ENCODE results near the gene TRNT1.

The TRNT1 gene

DNA sequence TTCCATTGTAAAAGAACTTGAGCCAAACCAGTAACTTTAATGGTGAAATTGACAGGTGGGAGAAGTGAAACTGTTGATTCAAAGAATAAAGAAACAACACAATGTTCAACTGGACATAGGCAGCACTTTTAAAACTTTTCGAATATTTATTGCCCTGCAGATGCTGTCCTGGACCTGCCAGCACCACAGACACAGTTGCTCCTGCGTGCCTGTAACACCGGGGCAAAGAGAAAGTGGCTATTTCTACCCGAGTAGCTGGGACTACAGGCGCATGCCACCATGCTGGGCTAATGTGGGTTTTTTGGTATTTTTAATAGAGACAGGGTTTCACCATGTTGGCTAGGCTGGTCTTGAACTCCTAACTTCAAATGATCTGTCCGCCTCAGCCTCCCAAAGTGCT lies 24.0 kb upstream of the TRNT1 start:
- TF ChIP-seq, protein P1, sequence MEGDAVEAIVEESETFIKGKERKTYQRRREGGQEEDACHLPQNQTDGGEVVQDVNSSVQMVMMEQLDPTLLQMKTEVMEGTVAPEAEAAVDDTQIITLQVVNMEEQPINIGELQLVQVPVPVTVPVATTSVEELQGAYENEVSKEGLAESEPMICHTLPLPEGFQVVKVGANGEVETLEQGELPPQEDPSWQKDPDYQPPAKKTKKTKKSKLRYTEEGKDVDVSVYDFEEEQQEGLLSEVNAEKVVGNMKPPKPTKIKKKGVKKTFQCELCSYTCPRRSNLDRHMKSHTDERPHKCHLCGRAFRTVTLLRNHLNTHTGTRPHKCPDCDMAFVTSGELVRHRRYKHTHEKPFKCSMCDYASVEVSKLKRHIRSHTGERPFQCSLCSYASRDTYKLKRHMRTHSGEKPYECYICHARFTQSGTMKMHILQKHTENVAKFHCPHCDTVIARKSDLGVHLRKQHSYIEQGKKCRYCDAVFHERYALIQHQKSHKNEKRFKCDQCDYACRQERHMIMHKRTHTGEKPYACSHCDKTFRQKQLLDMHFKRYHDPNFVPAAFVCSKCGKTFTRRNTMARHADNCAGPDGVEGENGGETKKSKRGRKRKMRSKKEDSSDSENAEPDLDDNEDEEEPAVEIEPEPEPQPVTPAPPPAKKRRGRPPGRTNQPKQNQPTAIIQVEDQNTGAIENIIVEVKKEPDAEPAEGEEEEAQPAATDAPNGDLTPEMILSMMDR (conservative IDR thresholded peaks at IDR 0.05; ENCODE audit: low read depth, low read length): no peak
- DNase-seq (ENCODE audit: low read depth): no peak
- H3K4me3 ChIP-seq (ENCODE audit: low read depth, low read length): no peak overlapping the region

DNA sequence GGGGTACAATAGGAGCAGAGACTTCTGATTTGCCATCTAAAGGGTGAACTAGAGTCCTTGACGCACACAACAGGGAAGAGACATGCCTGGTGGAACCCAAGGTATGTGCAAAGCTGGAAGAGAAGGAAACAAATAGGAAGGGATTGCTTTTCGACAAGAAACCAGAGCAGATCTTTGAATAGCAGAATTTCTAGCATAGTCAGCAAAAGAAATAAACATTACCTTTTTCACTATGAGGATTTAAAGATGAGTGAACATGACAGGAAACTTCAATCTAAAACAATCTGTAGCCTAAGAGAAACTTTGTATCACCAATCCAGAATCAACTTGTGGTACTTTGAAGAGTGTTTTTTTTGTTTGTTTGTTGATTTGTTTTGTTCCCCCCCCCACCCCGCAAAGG lies 21.5 kb upstream of the TRNT1 start:
- H3K4me3 ChIP-seq (ENCODE audit: low read depth, low read length): no peak overlapping the region
- DNase-seq (ENCODE audit: low read depth): no peak
- TF ChIP-seq, protein P1 (conservative IDR thresholded peaks at IDR 0.05; ENCODE audit: low read depth, low read length): no peak

DNA sequence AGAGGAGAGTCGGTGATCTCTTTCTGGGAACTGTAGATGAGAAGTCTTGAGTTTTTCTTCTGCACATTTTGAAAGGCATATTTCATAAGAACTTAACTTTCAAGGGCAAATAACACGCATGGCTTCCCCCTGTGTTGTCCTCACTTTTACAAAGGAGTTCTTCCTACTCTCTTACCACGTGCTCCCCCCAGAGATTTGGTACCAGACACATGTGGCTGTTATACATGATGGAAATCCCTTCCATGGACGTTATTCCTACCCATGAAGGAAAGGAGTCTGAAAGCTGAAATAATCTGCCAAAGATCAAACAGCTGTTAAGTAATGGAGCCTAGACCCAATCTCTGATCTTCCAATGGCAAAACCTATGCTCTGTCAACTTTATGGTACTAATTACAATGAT lies 20.9 kb upstream of the TRNT1 start:
- TF ChIP-seq, protein P1 (conservative IDR thresholded peaks at IDR 0.05; ENCODE audit: low read depth, low read length): no peak
- H3K4me3 ChIP-seq (ENCODE audit: low read depth, low read length): no peak overlapping the region

DNA sequence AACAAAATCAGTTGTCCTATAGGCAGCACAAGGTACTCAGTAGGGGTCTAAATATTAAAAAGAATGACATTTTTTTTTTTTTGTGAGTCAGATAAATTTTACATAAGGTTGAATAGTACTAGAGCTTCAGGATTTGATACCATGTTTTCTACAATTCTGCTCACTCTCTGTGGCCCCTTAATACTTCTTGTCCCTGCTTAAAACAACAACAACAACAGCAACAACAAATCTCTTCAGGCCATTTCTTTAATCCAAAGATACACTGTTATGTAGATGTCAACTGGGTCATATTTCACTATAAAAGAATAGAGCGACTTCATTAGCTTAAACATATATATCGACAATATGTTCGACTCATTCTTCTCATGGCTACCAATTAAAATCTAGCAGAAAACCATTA lies 19.6 kb upstream of the TRNT1 start:
- H3K4me3 ChIP-seq (ENCODE audit: low read depth, low read length): no peak overlapping the region
- DNase-seq (ENCODE audit: low read depth): no peak
- TF ChIP-seq, protein P1 (conservative IDR thresholded peaks at IDR 0.05; ENCODE audit: low read depth, low read length): no peak

More for the DNA sequence above, 20.9 kb upstream of the TRNT1 start:
- DNase-seq (ENCODE audit: low read depth): no peak

DNA sequence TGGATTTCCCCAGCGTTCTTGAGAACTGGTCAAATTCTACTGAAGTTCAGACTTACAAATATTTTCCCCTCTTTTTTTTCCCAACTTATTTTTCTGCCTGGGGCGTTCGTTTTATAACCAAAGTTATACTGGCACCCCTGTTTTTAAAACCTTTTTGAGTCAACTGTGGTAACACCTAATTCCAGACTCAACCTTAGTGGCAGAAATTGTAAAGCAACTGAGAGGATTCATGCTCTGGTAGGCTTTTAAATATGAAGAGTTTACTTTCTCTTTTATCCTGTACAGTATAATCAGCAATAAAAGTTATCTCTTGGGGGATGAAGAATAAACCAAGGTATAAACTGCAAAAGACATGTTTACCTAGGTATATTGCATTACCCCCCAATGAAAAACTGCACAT lies 18.9 kb upstream of the TRNT1 start:
- H3K4me3 ChIP-seq (ENCODE audit: low read depth, low read length): no peak overlapping the region
- TF ChIP-seq, protein P1 (conservative IDR thresholded peaks at IDR 0.05; ENCODE audit: low read depth, low read length): no peak
- DNase-seq (ENCODE audit: low read depth): no peak

DNA sequence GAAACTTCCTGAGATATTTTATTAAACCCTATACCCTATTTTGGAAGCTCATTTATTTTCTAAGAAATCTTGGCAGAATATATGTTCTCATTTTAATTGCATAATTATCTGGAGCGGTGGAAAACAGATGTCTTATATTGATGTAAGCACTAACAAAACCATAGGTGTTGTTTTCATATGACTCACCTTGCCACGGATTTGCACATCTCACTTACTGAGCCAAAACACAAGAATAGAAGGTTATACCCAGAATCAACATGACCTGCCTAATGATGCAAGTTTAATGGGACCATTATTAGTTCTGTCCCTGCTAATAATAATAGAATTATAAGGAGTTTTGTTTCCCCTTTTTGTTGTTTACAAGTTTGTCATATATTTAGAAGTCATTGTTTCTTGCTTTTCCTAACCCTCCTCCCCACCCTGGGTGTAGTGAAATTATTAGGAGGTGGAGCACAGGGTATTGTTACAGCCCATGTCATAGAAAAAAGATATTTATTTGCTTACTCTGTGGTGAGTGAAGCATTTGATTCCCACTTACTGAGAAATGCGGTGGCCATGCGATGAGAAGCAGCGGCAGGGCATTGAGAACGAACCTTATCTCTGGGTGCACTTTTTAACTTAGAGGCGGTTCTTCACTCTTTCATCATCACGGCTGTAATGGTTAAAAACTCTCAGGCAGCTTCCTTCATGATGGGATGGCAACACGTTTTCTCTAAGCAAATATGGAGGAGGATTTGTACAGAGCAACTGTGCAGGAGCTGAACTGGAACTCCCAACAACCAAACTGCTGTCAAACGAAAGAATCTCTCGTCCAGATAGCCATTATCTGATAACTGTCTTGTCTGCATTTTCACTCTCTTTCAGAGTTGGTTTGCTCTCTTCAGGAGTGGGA lies 17.1 kb upstream of the TRNT1 start:
- no peak overlapping the region for H3K4me3 ChIP-seq (ENCODE audit: low read depth, low read length)
- TF ChIP-seq, protein P1 (conservative IDR thresholded peaks at IDR 0.05; ENCODE audit: low read depth, low read length): no peak
- DNase-seq (ENCODE audit: low read depth): no peak

DNA sequence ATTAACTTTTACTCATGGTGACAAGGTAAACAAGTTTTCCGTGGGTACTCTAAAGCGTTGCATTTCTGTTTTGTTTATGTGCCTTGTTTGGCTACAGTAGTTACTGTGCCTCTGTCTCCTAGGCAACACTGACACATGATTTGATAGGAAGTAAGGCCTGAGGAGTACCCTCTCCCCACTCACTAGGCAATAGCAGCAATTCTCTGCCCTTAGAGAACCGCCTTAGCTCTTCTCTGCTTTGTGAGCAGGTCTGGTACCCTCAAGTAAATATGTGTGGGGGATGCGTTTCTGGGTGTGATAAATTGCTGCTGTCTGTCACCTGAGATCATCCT lies 16.5 kb upstream of the TRNT1 start, which contains the start of gene IL5RA:
IL5RA (minus strand) TSS at position 76 of the 332 bp plus-strand sequence. CDS start 5,390 bp downstream, outside the sequence.
- peak; percentile 9 for DNase-seq (ENCODE audit: low read depth)
- TF ChIP-seq, protein P1 (conservative IDR thresholded peaks at IDR 0.05; ENCODE audit: low read depth, low read length): no peak
- H3K4me3 ChIP-seq (ENCODE audit: low read depth, low read length): no peak within 1 kb of the TSS

Data from choroid plexus epithelial cell (primary cell).